HG03097 (cell line): ENCODE results near the gene KIF16B.

Experiments used
- ATAC-seq: cut with Tn5 transposase; IDR thresholded peaks from one replicate; pipeline ENCODE4 v1.9.1; 2021; ENCODE audit not compliant: unreplicated experiment, low FRiP score

KIF16B gene

GRCh38 chr20:16560216-16560615 lies 13.0 kb downstream of the KIF16B start:
- no peak for ATAC-seq

DNA sequence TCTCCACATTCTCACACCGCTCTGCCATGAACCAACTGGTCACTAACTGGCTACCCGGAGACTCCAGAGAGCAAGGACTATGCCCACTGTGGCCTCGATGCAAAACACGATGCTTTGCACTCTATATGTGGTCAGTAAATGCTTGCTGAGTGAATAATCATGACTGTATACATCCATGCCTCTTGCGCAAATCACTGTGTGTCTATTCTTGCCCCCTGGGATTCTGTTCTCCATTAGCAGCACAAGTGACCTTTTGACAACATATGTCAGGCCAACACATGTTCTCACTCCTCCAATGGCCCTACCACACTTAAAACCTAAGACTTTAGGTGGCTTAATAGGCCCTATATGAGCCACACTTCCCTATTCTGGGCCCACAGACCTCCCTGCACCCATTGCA lies 16.9 kb downstream of the KIF16B start:
- ATAC-seq, result no peak

GRCh38 chr20:16555754-16556153 lies 17.5 kb downstream of the KIF16B start:
- no peak for ATAC-seq

- ATAC-seq, result no peak
Measured at GRCh38 chr20:16554766-16555543, 18.3 kb downstream of the KIF16B start.

GRCh38 chr20:16553684-16554083 lies 19.6 kb downstream of the KIF16B start:
- ATAC-seq, result no peak

DNA sequence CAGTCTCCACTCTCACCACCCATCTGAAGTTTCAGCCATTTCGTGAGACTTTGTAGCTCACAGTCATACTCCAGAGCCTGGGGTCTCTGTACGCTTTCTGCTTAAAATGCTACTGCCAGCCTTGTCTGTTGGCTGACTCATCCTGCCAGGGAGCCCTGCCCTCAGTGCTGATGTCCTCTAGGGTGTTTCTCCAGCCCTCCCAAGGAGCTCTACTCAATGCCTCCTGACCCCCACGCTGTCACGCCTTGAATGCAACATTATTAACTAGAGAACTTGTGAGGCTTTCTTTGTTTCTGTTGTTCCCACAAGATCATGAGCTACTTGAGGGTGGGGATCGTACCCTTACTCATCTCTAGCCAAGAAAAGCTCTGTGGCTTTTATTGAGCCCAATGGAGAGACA lies 20.1 kb downstream of the KIF16B start:
- no peak for ATAC-seq

DNA sequence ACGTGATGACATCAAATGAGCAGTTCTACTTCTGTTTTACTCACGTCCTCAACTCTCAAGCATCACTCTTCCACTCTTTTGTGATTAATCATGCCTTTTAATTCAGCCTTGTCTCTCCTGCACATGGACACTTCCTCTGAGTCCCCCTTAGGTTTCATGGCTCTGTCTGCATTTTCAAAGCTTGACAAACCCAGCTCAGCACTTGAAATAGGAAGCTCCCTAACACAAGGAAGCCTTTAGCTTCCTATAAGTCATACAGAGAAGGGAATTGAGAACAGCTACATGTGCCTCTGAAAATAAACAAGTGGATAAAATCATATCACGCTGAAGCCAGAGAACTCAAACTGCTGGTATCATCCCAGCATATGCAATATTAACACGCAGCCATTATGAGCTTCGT lies 21.2 kb downstream of the KIF16B start:
- no peak for ATAC-seq

DNA sequence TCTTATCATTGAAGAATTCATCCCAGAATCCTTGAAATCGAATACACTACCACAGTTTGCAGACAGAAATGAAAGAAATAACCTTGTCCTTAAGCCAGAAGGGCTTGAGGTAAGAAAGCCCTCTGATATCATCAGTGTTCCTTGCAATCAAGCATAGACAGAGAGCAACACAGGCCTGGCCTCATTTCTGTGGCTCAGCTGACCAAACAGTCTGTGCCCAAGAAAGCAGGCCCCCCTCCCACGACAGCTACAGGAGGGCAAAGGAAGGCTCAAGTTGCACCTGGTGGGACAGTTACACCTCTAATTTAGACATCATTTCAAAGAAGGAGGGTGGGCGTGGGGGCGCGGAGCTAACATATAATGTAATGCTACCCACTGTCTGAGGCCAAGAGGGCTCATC lies 21.6 kb downstream of the KIF16B start:
- no peak for ATAC-seq

DNA sequence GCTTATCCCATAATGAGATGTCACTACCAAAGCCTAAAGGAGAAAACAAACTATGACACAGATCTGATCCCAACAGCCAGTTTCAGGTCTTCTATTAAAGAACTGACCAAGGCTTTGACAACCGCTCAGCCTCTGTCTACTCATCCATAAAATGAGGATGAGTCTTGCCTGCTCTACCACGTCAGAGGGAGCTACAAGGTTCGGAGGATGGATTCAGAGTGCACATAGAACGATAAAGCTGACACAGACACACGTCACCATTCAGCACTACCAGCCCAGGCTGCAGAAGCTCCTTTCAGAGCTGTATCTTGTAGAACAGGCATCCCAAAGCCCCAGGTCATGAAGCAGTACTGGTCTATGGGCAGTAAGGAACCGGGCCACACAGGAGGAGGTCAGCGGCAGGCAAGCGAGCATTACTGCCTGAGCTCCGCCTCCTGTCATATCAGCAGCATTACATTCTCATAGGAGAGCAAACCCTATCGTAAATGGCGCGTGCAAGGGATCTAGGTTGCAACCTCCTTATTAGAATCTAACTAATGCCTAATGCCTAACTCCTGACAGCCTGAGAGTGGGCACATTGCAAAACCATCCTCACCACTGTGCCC lies 25.1 kb downstream of the KIF16B start:
- no peak for ATAC-seq

GRCh38 chr20:16544949-16545348 lies 28.3 kb downstream of the KIF16B start:
- no peak for ATAC-seq

- ATAC-seq, result no peak
Measured at GRCh38 chr20:16542477-16542876, 30.8 kb downstream of the KIF16B start.

DNA sequence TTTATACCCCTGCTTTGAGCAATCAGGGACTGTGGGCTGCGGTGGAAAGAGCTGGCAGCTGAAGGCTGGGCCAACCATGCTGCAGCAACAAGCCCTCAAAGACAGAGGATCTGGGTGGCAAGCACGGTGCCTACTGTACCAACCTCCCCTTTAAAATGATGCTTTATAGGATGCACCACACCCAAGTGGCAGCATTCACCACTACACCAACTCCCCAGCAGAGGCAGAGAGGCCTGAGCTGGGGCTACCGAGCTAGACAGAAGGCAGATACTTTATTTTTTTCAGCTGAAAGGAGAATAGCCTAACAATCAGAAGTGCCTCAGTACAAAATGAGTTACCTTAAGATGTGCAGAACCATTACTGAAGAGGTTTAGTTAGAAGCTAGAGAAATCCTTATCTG lies 31.4 kb downstream of the KIF16B start:
- ATAC-seq, result no peak

DNA sequence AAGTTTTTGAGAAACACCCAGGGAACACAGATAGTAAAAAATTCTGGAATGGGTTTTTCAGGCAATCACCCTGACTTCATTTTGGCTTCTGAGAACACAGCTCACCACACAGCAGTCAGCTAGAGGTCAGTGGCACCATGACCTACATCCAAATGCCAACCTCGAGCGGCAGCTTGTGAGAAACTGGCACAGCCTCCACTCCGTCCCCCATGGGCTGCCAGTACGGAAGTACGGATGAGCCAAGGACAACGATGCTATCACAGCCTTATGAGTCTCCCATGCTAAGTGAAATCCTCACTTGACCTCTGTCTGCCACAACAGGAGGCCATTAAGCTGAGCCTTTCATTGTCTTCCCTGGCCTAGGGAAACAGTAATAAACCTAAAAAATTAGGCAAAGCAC lies 32.0 kb downstream of the KIF16B start:
- ATAC-seq, result no peak

GRCh38 chr20:16539280-16540021 lies 33.8 kb downstream of the KIF16B start:
- ATAC-seq, result no peak

DNA sequence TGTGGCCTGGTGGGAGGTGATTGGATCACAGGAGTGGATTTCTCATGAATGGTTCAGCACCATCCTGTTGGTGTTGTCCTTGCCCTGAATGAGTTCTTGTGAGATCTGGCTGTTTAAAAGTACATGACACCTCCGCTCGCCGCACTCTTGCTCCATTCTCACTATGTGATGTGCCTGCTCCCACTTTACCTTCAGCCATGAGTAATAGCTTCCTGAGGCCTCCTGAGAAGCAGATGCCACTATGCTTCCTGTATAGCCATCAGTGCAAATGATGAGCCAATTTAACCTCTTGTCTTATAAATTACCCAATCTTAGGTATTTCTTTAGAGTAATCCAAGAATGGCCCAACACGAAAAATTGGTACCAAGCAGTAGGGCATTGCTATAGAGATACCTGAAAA lies 34.5 kb downstream of the KIF16B start:
- no peak for ATAC-seq

GRCh38 chr20:16537918-16538317 lies 35.3 kb downstream of the KIF16B start:
- ATAC-seq, result no peak

DNA sequence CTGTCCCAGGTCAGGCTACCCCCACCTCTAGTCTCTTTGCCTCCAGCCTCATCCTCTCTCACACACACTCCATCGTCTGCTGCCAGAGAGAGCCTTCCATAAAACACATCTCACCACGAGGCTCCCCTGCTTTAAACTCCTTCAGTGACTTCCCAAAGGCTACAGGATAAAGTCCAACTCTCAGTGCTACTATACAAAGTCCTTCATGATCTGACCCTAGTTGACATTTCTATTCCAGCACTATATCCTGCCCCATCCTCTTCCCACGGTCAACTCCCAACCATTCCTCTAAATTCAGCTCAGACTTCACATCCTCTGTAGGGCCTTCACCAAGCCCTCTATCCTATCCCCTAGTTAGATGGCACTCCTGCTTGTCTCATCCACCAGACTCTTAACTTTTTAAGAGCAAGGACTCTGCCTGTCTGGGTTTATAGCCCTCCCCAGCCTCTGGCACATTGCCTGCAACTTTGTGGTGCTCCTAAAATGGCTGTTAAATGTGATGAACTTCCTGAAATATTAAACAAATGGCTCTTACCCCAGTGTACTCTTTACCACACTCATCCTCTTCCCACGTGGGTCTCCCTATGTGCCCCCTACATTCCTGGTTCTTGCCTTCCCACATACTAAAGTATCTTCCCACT lies 36.1 kb downstream of the KIF16B start:
- no peak for ATAC-seq

DNA sequence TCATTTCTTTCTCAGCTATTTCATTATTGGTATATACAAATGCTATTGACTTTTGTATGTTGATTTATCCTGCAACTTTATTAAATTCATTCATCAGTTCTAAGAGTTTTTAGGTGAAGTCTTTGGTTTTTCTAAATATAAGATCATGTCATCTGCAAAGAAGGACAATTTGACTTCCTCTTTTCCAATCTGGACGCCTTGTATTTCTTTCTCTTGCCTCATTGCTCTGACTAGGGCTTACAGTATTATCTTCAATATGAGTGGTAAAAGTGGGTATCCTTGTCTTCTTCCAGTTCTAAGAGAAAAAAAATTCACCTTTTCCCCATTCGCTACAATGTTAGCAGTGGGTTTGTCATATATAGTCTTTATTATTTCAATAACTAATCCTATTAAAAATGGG lies 38.0 kb downstream of the KIF16B start:
- ATAC-seq, result no peak

- no peak for ATAC-seq
Measured at GRCh38 chr20:16533502-16533901, 39.7 kb downstream of the KIF16B start.

GRCh38 chr20:16531485-16531884 lies 41.8 kb downstream of the KIF16B start:
- no peak for ATAC-seq

- no peak for ATAC-seq
Measured at GRCh38 chr20:16530201-16530681, 43.0 kb downstream of the KIF16B start.
